Panc1 (cell line): ENCODE measurements around the gene A2M.

Experiments
- CTCF ChIP-seq: fragments of 450-650 bp; IDR thresholded peaks from 2 replicates; pipeline ENCODE4 v1.5.1; 2017; ENCODE audit warnings: mild to moderate bottlenecking
- POLR2AphosphoS5 ChIP-seq: IDR thresholded peaks from 2 replicates; pipeline ENCODE4 v1.6.1; 2012; ENCODE audit warnings: mild to moderate bottlenecking, low read depth, low read length, moderate library complexity

- no peak for TF ChIP-seq POLR2AphosphoS5
- TF ChIP-seq CTCF, result no peak
Observed at GRCh38 chr12:9087087-9087835, 28.5 kb downstream of the A2M start.
